NCI-H345 (cell line): ENCODE measurements around the gene KEAP1.
"Not testable (repeated sequence)": the region's sequence is repeated elsewhere in the genome, so short reads cannot be mapped to it uniquely, and the experiment has no call there.

Experiments
- DNase-seq: peaks from one replicate; lab custom pipeline; 2025; lab: John Stamatoyannopoulos, UW

KEAP1 gene

GRCh38 chr19:10503002-10503789, at the start of gene KEAP1:
KEAP1 (minus strand) TSS chr19:10503356; CDS start chr19:10500033, 3,323 bp downstream.
- DNase-seq: peak; percentile 29

- peak; percentile 5 for DNase-seq
Measured at GRCh38 chr19:10552510-10553053, 49.4 kb upstream of the KEAP1 start.

- DNase-seq: no peak
Measured at GRCh38 chr19:10551698-10552301, 48.6 kb upstream of the KEAP1 start.

GRCh38 chr19:10551006-10551405, 47.9 kb upstream of the KEAP1 start:
- not testable (repeated sequence) for DNase-seq

- DNase-seq: no peak
Measured at GRCh38 chr19:10550336-10550735, 47.2 kb upstream of the KEAP1 start.

- DNase-seq: no peak
Measured at GRCh38 chr19:10549733-10550132, 46.6 kb upstream of the KEAP1 start.

GRCh38 chr19:10548746-10549276, 45.7 kb upstream of the KEAP1 start:
- DNase-seq: no peak

- DNase-seq: no peak
Measured at GRCh38 chr19:10546817-10547216, 43.7 kb upstream of the KEAP1 start.

GRCh38 chr19:10544753-10545251, 41.6 kb upstream of the KEAP1 start:
- no peak for DNase-seq

- DNase-seq: no peak
Measured at GRCh38 chr19:10544242-10544752, 41.1 kb upstream of the KEAP1 start.

GRCh38 chr19:10543420-10544241, 40.5 kb upstream of the KEAP1 start, which contains the start of gene ATG4D:
ATG4D (plus strand) TSS chr19:10543904; CDS start chr19:10544091, 187 bp downstream.
- DNase-seq: peak; percentile 88

- no peak for DNase-seq
Measured at GRCh38 chr19:10543059-10543419, 39.9 kb upstream of the KEAP1 start.

GRCh38 chr19:10539016-10539415, 35.9 kb upstream of the KEAP1 start:
- not testable (repeated sequence) for DNase-seq

- DNase-seq: no peak
Measured at GRCh38 chr19:10538204-10538983, 35.2 kb upstream of the KEAP1 start.

- DNase-seq: no peak
Measured at GRCh38 chr19:10537668-10538067, 34.5 kb upstream of the KEAP1 start.

GRCh38 chr19:10535613-10536012, 32.5 kb upstream of the KEAP1 start:
- no peak for DNase-seq

- DNase-seq: no peak
Measured at GRCh38 chr19:10533646-10534386, 30.7 kb upstream of the KEAP1 start.

GRCh38 chr19:10532457-10532856, 29.3 kb upstream of the KEAP1 start:
- no peak for DNase-seq

GRCh38 chr19:10526887-10527286, 23.7 kb upstream of the KEAP1 start:
- not testable (repeated sequence) for DNase-seq

- DNase-seq: no peak
Measured at GRCh38 chr19:10525636-10526035, 22.5 kb upstream of the KEAP1 start.
